SHP77 (cell line): Measurements from ENCODE around the gene FAM72A.
"Not testable (repeated sequence)": the region's sequence is repeated elsewhere in the genome, so short reads cannot be mapped to it uniquely, and the experiment has no call there.

Experiments
- DNase-seq, 2 experiments: peaks; one replicate each; lab custom pipeline; 2025; lab: John Stamatoyannopoulos, UW

FAM72A gene

DNA sequence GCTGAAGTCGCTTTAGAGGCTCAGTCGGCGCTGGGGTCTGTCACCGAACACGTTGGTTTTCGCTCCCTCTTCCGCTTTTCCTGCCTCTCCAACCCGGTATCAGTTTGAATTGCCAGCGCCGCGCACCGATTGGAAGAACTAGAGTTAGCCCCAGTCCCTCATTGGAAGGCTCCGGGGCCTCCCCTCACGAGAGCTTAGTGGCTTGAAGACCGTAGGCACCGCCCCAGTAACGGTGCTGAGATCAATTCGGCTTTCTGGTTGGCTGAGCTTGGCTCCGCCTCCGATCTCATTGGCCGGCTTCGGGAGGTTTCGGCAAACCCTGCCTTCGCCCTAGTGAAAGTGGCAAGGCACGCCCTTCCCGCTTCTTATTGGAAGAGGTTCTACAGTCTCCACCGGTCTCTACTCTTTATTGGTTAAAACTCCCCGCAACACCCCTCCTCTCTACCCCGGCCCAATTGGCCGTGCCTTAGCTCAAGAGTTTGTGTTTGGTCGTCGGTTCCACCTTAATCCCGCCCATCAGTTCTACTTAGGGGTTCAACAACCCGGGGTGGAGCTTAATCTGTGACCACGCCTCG, at the start of gene FAM72A:
Gene FAM72A, minus strand, starts transcription at position 51 of the 575 bp plus-strand sequence. CDS start 814 bp downstream, outside the sequence.
- peak; percentile 98 for DNase-seq

- not testable (repeated sequence) for DNase-seq
These were observed 48.5 kb upstream of the FAM72A start for GRCh38 chr1:206250953-206251681.

DNA sequence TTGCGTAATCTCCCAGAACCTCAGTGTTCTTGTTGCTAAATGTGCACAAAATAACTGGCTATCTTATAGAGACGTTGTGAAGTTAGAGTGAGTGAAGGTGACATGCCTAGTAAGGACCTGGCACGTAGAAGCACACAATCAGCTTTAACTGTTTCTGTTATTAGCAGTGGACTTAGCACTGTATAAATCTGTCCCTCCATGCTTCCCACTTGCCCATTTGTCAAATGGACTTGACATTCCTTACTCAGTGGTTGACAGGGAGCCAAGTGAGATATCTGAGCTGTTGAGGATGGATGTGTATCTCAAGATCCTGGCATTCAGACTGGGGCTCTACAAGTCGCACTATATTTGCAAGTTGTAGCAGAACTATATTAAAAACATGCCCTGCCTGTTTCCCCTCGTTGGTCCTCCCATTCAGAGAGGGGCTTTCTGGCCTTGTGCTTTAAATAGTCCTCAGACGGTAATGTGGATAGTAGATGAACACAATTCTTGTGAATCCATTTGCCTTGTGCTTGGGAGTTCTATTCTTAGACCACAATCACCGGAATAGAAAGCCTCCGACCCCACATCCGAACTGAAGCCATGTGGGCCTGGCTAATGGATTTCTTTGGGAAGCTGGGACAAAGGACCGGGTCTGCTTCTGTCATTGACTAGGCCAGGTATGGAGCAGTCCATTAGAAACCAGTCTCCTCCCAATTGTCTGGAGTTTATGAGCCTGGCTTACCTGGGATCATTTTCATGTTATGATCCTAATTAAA, 43.7 kb upstream of the FAM72A start:
- not testable (repeated sequence) for DNase-seq

- DNase-seq = not testable (repeated sequence)
These were observed 42.8 kb upstream of the FAM72A start for GRCh38 chr1:206245479-206245878.

DNA sequence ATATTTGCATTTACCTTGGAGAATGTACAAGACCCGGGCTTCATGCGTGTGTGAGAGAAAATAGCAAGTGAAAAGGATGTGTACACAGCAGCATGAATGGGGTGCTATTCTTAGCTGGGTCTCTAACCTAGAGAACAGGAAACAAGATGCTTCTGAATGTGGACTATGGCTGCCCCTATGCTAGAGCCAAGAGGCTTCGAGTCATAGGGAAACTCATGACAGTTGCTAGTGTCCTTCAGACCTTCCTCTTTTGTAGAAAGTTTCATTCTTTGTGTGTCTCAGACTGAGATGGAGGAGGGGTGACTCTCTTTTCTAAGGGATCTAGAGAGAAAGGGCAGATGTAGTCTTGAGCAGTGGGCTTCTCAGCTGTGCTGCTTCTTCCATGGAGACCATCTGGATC, 40.7 kb upstream of the FAM72A start:
- not testable (repeated sequence) for DNase-seq

DNA sequence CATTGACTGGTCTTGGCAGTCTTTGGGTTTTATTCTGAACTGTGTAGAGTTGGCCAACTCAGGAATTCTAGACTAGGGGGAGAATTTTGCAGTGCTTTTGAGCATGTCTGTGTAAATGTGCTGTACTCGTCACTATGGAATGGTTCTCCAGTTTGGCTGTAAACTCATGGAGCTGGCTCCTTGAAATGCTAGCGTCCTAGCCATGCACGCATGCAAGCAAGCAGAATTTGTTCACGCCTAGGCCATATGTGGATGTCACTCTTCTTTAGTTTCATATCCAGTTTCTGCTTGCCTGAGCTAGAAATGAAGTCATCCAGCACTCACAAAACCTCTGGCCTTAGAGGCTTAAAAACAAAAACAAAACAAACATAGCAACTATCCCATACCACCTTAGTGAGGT, 37.6 kb upstream of the FAM72A start:
- DNase-seq = not testable (repeated sequence)

GRCh38 chr1:206235190-206235589, 32.6 kb upstream of the FAM72A start:
- DNase-seq = not testable (repeated sequence)

GRCh38 chr1:206234189-206234916, 31.7 kb upstream of the FAM72A start:
- not testable (repeated sequence) for DNase-seq

DNA sequence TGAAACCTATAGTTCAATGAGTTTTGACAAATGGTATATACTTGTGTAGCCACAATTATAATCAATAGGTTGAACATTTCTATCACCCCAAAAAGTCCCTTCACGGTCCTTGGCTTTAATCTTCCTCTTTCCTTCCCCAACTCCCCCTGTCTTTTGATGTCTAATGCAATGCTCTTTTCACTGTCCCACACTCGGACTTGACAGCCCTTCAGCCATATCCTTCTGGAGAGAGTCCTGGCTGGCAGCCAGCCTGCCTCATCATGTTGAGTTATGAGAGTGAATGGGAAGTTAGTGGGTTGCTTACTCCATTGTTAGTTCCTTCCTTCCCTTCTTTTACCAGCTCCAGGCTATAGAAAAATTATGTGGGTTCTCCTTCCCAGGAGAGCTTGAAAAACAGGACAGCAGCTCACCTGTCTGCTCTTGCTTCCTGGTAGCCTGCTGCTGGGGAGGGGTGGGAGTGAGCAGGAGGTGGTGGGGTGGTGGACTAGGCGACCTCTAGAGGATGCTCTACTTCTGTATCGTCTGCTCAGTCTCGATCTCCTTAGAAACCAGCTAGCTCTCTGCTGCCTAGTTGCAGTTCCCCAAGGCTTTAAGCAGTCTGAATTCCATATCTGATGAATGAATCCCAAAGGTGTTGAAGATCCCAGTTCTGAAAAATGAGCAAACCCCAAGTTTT, 30.5 kb upstream of the FAM72A start:
- not testable (repeated sequence) for DNase-seq

DNA sequence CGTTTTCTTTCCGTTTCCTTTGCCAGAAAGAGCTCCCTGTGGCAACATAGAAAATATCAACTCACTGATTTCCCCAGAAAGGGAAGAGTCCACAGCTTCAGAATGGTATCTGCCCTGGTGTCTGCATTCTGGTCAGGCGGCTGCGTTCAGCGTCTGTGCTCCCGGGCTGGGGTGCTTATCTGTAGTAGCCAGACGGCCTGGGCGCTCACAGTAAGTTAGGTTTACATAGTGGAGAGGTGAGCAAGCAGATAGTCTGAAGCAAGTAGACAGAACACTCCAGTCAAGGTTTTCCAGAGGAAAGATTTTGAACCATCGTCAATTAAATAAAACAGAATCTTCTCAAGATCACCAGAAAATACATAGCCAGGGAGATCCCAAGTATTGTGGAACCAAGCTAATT, 29.4 kb upstream of the FAM72A start:
- DNase-seq = not testable (repeated sequence)

- DNase-seq = not testable (repeated sequence)
These were observed 26.6 kb upstream of the FAM72A start for GRCh38 chr1:206229286-206229685.

DNA sequence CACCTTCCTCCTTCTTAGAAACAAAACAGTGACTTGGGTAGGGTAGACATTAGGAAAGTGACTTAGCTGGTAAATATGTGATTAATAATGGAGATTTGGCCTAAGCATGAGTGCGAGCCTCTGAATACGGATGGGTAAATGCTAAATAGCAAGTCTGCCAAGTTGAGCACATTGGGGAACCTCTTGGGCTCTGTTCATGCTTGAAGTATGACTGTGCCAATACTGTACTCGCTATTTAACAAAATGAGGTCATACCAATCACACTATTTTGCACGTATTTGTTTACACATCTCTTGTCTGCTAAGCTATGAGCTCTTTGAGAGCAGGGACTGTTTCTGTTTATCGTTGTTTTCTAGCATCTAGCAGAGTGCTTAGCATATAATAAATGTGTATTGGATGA, 24.2 kb upstream of the FAM72A start:
- not testable (repeated sequence) for DNase-seq

DNA sequence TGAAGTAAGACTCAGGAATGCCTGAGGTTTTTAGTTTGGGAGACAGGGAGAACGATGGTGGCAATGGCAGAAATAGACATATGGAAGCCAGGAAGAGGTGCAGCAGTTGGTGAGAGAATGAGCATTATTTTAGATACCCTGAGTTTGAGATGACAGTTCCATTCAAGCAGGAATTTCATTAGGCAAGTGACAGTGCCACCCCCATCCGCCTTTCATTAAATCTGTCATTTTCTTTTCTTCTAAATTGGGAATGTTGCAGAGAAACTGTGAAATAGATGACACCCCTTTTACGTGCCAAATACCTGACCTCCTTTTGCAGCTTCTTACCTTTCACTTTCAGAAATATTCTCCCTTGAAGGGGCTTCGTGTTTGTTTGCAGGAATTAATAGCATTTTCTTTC, 22.7 kb upstream of the FAM72A start:
- not testable (repeated sequence) for DNase-seq

GRCh38 chr1:206224190-206224776, 21.6 kb upstream of the FAM72A start:
- DNase-seq = not testable (repeated sequence)

GRCh38 chr1:206221585-206221984, 18.9 kb upstream of the FAM72A start:
- DNase-seq = not testable (repeated sequence)

GRCh38 chr1:206220332-206221000, 17.8 kb upstream of the FAM72A start:
- not testable (repeated sequence) for DNase-seq

DNA sequence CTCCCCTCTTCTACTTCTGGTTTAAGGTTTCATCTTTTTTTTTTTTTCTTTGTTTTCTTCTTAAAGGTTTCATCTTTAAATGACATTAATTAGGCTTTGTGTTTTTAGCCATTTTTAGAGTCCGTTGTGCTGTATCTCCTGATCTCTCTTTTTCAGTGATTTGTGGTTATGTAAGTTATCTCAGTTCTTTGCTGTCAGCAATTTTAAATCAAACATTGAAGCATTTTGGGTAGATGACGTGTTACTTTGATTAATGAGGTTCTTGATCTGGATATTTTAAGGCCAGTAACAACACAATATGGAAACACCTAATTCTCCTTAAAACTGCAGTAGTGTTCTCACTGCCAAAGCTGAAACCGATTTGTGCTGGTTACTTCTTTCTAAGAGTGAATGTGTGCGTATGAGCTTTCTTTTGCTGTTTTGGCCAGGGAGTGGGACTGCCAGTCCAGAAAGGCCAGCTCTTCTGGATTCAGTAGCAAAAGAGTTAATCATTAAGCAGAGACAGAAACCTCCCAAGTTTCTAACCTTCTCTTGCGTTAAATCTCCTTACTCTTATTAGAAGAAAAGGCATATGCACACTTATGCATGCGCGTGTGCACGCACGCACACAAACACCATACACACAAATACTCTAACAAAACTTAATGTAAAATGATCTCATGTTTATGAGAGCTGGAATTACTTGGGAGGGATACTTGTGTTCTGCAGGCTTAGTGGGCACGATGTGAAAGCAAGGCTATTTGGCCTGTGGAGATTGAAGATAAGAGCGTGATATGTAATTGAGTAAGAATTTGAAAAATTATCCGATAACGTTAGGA, 17.1 kb upstream of the FAM72A start:
- not testable (repeated sequence) for DNase-seq

- DNase-seq = not testable (repeated sequence)
These were observed 16.1 kb upstream of the FAM72A start for GRCh38 chr1:206218765-206219164.

GRCh38 chr1:206218285-206218684, 15.6 kb upstream of the FAM72A start:
- DNase-seq = not testable (repeated sequence)
